ENCODE data around the gene COL9A1.

DNA sequence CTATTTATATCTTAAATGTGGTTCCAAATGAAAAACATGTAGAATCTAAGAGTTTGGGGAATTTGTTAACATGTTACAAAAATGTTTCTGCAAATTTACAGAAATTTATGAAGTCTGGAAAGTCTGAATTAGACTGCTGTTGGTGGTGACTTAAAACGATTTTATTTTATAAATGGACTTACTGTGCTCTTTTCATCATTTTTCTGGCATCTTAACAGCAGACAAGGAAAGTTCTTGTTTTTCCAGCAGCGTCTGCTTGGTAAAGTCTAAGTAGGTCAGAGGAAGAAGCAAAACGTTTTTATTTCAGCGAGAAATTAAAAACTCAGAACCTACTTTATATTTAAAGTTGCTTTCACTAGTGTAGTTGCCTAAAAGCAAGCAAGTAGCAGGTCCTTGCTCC lies 48.6 kb upstream of the COL9A1 start:
- TF ChIP-seq POLR2AphosphoS5 (IDR thresholded peaks at IDR 0.05; ENCODE audit: low read depth, low read length): no peak
- TF ChIP-seq TCF7L2 (IDR thresholded peaks at IDR 0.05; ENCODE audit: low read depth, low read length): no peak
